Measurements from ENCODE around the gene PRKCH. TPM values are rescaled to one million over a fixed set of nuclear protein-coding genes. Genes with fewer than 3 reads are reported as not detected.

Gene PRKCH
- total and polyA plus RNA-seq, 2 of the 13 experiments (the other 11 are each of a cell fraction or from before 2014, with no cell fraction given): 0.48 to 1.3 TPM

GRCh38 chr14:61472011-61472672 is 150.8 kb downstream of the PRKCH start (continued):
- TF ChIP-seq TRAFD1 (CRISPR knock-in tag; IDR thresholded peaks at IDR 0.05; ENCODE audit: borderline replicate concordance) (no peak), ZNF253 (CRISPR knock-in tag; IDR thresholded peaks at IDR 0.05; ENCODE audit: borderline replicate concordance) (no peak)

- in situ Hi-C loops (cut with HindIII; ENCODE audit: extremely low pct_ligation_motif_present, low pct_unique_long_range_greater_than_20kb): loop anchor here (5.0 to 10.0 kb wide), 2 partner anchors 62 to 89 kb away; no protein-coding TSS in a partner anchor
- Histone ChIP-seq H3K4me3 (replicated peaks in 1 of 3; ENCODE audit: insufficient read depth in 1 of 3, low read depth in 2 of 3, low read length in 3 of 3) (no peak overlapping the region), H3K4me1 (ENCODE audit: insufficient read depth, low read length) (peaks cover 45% of the 10 kb centered on the region), H3K27me3 (ENCODE audit: control insufficient read depth in 1 of 2, insufficient read depth in 2 of 2, low read length in 2 of 2) (no peaks in the 10 kb centered on the region), H3K27ac (ENCODE audit: extremely low read length, insufficient read depth, low read length) (no peak overlapping the region), H3K79me2 (ENCODE audit: insufficient read depth, low read length) (no peaks in the 10 kb centered on the region), H3K36me3 (replicated peaks in 1 of 2; ENCODE audit: control insufficient read depth in 1 of 2, insufficient read depth in 2 of 2, low read length in 2 of 2) (no peaks in the 10 kb centered on the region), H2AFZ (ENCODE audit: low read length) (no peak overlapping the region), H3K9me3 (ENCODE audit: low read length) (no peaks in the 10 kb centered on the region), H4K20me1 (ENCODE audit: insufficient read depth, low read length) (no peaks in the 10 kb centered on the region), H3K4me2 (ENCODE audit: low read depth, low read length) (peak overlapping the region; percentile 54; the same call in 1 of the 2 replicates), H3K9ac (ENCODE audit: insufficient read depth, low read depth, low read length) (no peak overlapping the region)
- ChIA-PET POLR2A (no interaction called here), CTCF (ENCODE audit: low intra/inter-chr PET ratio, low total read pairs) (no interaction called here)
- DNase-seq (ENCODE audit: low spot score) (no peak), FAIRE-seq (peak; percentile 4), ATAC-seq (no peak)
- BruUV-seq (replicated peaks): no TSS peak
- WGBS (ENCODE audit: low lambda C conversion rate): 79% methylated on average over 3 of the region's 3 CpGs
- intact Hi-C loops (cut with micrococcal nuclease; ENCODE audit: unreplicated experiment): loop anchor here (1.0 kb wide), 1 partner anchor 64 kb away; no protein-coding TSS in a partner anchor
- TF ChIP-seq CENPX (CRISPR knock-in tag; IDR thresholded peaks at IDR 0.05) (no peak), MAF1 (CRISPR knock-in tag; IDR thresholded peaks at IDR 0.05; ENCODE audit: borderline replicate concordance) (no peak), SYNCRIP (IDR thresholded peaks at IDR 0.05; ENCODE audit: insufficient read depth, low read depth, low read length) (no peak), CBX2 (IDR thresholded peaks at IDR 0.05; ENCODE audit: low read depth, low read length) (no peak), CBX2 (CRISPR knock-in tag; IDR thresholded peaks at IDR 0.05; ENCODE audit: low read depth) (no peak), PBX2 (CRISPR knock-in tag; IDR thresholded peaks at IDR 0.05) (no peak), PCBP2 (optimal IDR thresholded peaks at IDR 0.05; ENCODE audit: low read depth, low read length, poor library complexity, severe bottlenecking) (no peak), RCOR2 (CRISPR knock-in tag; IDR thresholded peaks at IDR 0.05) (no peak), ZNF333 (CRISPR knock-in tag; IDR thresholded peaks at IDR 0.05; ENCODE audit: borderline replicate concordance) (no peak), ZNF839 (CRISPR knock-in tag; IDR thresholded peaks at IDR 0.05; ENCODE audit: borderline replicate concordance) (no peak), ZNF234 (CRISPR knock-in tag; conservative IDR thresholded peaks at IDR 0.05) (no peak), ZMYM2 (CRISPR knock-in tag; IDR thresholded peaks at IDR 0.05) (no peak), MLLT10 (CRISPR knock-in tag; IDR thresholded peaks at IDR 0.05) (no peak), NR2F1 (CRISPR knock-in tag; IDR thresholded peaks at IDR 0.05) (no peak), MAFK (conservative IDR thresholded peaks at IDR 0.05 in 1 of 2, IDR thresholded peaks at IDR 0.05 in 1 of 2; ENCODE audit: low read length in 2 of 2) (no peak), ZNF770 (CRISPR knock-in tag; IDR thresholded peaks at IDR 0.05) (no peak)
These were observed 151.5 kb downstream of the PRKCH start for GRCh38 chr14:61472801-61473376.
